HEK293T (cell line): ENCODE results near the gene MYH10.

Experiments
- ELF4 ChIP-seq: fragments of 450-650 bp; IDR thresholded peaks from 2 replicates; pipeline ENCODE4 v1.6.1; 2017; ENCODE audit warnings: antibody characterized with exemption
- FOXM1 ChIP-seq: fragments of 450-650 bp; IDR thresholded peaks from 2 replicates; pipeline ENCODE4 v1.6.1; 2017; ENCODE audit warnings: mild to moderate bottlenecking, borderline replicate concordance
- NFRKB ChIP-seq: fragments of 450-650 bp; IDR thresholded peaks from 2 replicates; pipeline ENCODE4 v1.6.1; 2016; ENCODE audit warnings: mild to moderate bottlenecking, moderate library complexity

DNA sequence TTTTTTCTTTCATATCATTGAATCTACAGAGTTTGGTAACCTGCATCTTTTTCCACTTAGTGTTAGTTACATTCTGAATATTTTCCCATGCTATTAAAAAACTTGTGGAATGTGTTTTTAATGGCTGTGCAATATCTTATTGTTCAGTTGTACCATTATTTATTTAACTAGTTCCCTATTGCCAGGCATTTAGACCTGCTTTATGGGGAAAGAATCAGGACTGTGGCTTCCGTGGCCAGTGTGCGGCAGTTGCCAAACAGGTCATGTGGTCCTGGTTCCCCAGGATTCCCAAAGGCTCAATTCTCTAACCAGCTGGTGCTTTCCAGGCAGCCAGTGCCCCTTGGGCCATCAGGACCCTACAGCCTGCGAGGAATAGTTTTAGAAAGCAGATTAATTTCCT lies 164.1 kb downstream of the MYH10 start:
- TF ChIP-seq ELF4 (no peak), FOXM1 (no peak), NFRKB (no peak)
